Measurements from ENCODE around the gene SYNE1. TPM values are rescaled to one million over a fixed set of nuclear protein-coding genes. Genes with fewer than 3 reads are reported as not detected.

Gene SYNE1
- total RNA-seq, 6 experiments from 2014 or later, result 60.0 to 69.0 (median 66.9) TPM

- H3K4me3 Mint-ChIP-seq, result peak overlapping the region; percentile 84
- TF ChIP-seq CTCF (IDR thresholded peaks at IDR 0.05), result no peak
- peaks cover 42% of the 10 kb centered on the region for H3K4me1 Mint-ChIP-seq (ENCODE audit: low read depth)
- peaks cover 10% of the 10 kb centered on the region for H3K36me3 Mint-ChIP-seq (ENCODE audit: low read depth)
- peak overlapping the region; percentile 79 for H3K27ac Mint-ChIP-seq
- peak; percentile 18 for DNase-seq
- H3K9me3 Mint-ChIP-seq, result peaks cover 9% of the 10 kb centered on the region
- H3K27me3 Mint-ChIP-seq (ENCODE audit: insufficient read depth), result no peaks in the 10 kb centered on the region
Measured at GRCh38 chr6:152471456-152472265, 165.5 kb downstream of the SYNE1 start.

- Mint-ChIP-seq H3K27ac (peak overlapping the region; percentile 73), H3K4me3 (peak overlapping the region; percentile 83; the same call in 1 of the 2 replicates)
Measured at GRCh38 chr6:152463164-152463563, 174.0 kb downstream of the SYNE1 start.

GRCh38 chr6:152462716-152463115 lies 174.4 kb downstream of the SYNE1 start:
- no peak for DNase-seq
- H3K9me3 Mint-ChIP-seq, result no peaks in the 10 kb centered on the region
- H3K36me3 Mint-ChIP-seq (ENCODE audit: low read depth), result peaks cover 25% of the 10 kb centered on the region
- TF ChIP-seq CTCF (IDR thresholded peaks at IDR 0.05), result no peak
- H3K27ac Mint-ChIP-seq, result peak overlapping the region; percentile 73; the same call in 1 of the 2 replicates
- peak overlapping the region; percentile 83; the same call in 1 of the 2 replicates for H3K4me3 Mint-ChIP-seq
- H3K27me3 Mint-ChIP-seq (ENCODE audit: insufficient read depth), result no peaks in the 10 kb centered on the region
- peaks cover 66% of the 10 kb centered on the region for H3K4me1 Mint-ChIP-seq (ENCODE audit: low read depth)

More at GRCh38 chr6:152463164-152463563, 174.0 kb downstream of the SYNE1 start:
- no peak for DNase-seq
- Mint-ChIP-seq H3K36me3 (ENCODE audit: low read depth) (peaks cover 25% of the 10 kb centered on the region), H3K4me1 (ENCODE audit: low read depth) (peaks cover 65% of the 10 kb centered on the region), H3K27me3 (ENCODE audit: insufficient read depth) (no peaks in the 10 kb centered on the region), H3K9me3 (no peaks in the 10 kb centered on the region)
- no peak for TF ChIP-seq CTCF (IDR thresholded peaks at IDR 0.05)

- no peaks in the 10 kb centered on the region for H3K27me3 Mint-ChIP-seq (ENCODE audit: insufficient read depth)
- no peaks in the 10 kb centered on the region for H3K9me3 Mint-ChIP-seq
- peak overlapping the region; percentile 25; the same call in 1 of the 2 replicates for H3K27ac Mint-ChIP-seq
- no peak overlapping the region; the same call in 1 of the 2 replicates for H3K4me3 Mint-ChIP-seq
- no peak for TF ChIP-seq CTCF (IDR thresholded peaks at IDR 0.05)
- peaks cover 61% of the 10 kb centered on the region for H3K4me1 Mint-ChIP-seq (ENCODE audit: low read depth)
- peaks cover 25% of the 10 kb centered on the region for H3K36me3 Mint-ChIP-seq (ENCODE audit: low read depth)
- DNase-seq, result no peak
Measured at GRCh38 chr6:152461556-152461955, 175.6 kb downstream of the SYNE1 start.

- Mint-ChIP-seq H3K4me3 (peak overlapping the region; percentile 47; the same call in 1 of the 2 replicates), H3K27me3 (ENCODE audit: insufficient read depth) (no peaks in the 10 kb centered on the region), H3K27ac (peak overlapping the region; percentile 76; the same call in 1 of the 2 replicates), H3K36me3 (ENCODE audit: low read depth) (peaks cover 15% of the 10 kb centered on the region), H3K9me3 (no peaks in the 10 kb centered on the region), H3K4me1 (ENCODE audit: low read depth) (peaks cover 51% of the 10 kb centered on the region)
- TF ChIP-seq CTCF (IDR thresholded peaks at IDR 0.05), result no peak
- no peak for DNase-seq
Measured at GRCh38 chr6:152458648-152459644, 178.2 kb downstream of the SYNE1 start.
